Activated T-helper 1 cell treated with anti-CD3 and anti-CD28 coated beads, Interleukin-12 subunit alpha, Interleukin-12 subunit beta, Interleukin-2, Interleukin-4 antibody, amounts not matched to agents 30 ng/mL and 10 ng/mL and 1 ng/mL, durations not matched to agents 14 hours and 24 hours and 36 hours (primary cell): ENCODE measurements around the gene CFB. TPM values are rescaled to one million over a fixed set of nuclear protein-coding genes. Genes with fewer than 3 reads are reported as not detected.

ENCODE experiments used
- DNase-seq: peaks from one replicate; pipeline ENCODE4 v3.0.0; 2021; ENCODE audit warnings: low spot score
- H3K27ac Mint-ChIP-seq: one replicate; pipeline ENCODE4 v1.8.0; 2021; ENCODE audit warnings: mild to moderate bottlenecking, mixed read lengths
- H3K27me3 Mint-ChIP-seq: one replicate; pipeline ENCODE4 v1.8.0; 2022; ENCODE audit warnings: mild to moderate bottlenecking, moderate library complexity, mixed read lengths; ENCODE audit not compliant: insufficient read depth
- H3K36me3 Mint-ChIP-seq: one replicate; pipeline ENCODE4 v1.8.0; 2021; ENCODE audit warnings: low read depth, mixed read lengths
- H3K4me1 Mint-ChIP-seq: one replicate; pipeline ENCODE4 v1.8.0; 2021; ENCODE audit warnings: low read depth, mixed read lengths
- H3K4me3 Mint-ChIP-seq: one replicate; pipeline ENCODE4 v1.8.0; 2021; ENCODE audit warnings: mild to moderate bottlenecking, moderate library complexity, mixed read lengths
- H3K9me3 Mint-ChIP-seq: one replicate; pipeline ENCODE4 v1.8.0; 2021; ENCODE audit warnings: mixed read lengths
- intact Hi-C: fragments of 100-400 bp; cut with micrococcal nuclease; formaldehyde crosslinking; loops from one replicate; pipeline ENCODE4 v1.15.1; 2024
- total RNA-seq: library from RNA; stranded (reverse); gene quantifications from 2 replicates; pipeline ENCODE4 v1.2.3, GENCODE V29; 2022

Gene CFB
- total RNA-seq, 1 donor from 2014 or later = 0.21 TPM

DNA sequence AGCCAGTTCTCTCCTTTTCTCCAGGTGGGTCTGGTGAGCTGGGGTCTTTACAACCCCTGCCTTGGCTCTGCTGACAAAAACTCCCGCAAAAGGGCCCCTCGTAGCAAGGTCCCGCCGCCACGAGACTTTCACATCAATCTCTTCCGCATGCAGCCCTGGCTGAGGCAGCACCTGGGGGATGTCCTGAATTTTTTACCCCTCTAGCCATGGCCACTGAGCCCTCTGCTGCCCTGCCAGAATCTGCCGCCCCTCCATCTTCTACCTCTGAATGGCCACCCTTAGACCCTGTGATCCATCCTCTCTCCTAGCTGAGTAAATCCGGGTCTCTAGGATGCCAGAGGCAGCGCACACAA, 765 bp upstream of the CFB start:
- no peaks in the 10 kb centered on the region for H3K36me3 Mint-ChIP-seq
- intact Hi-C loops = no loop called here
- H3K4me3 Mint-ChIP-seq = no peak overlapping the region
- H3K27me3 Mint-ChIP-seq = no peaks in the 10 kb centered on the region
- H3K4me1 Mint-ChIP-seq = peaks cover 9% of the 10 kb centered on the region
- no peaks in the 10 kb centered on the region for H3K9me3 Mint-ChIP-seq
- no peak for DNase-seq
- H3K27ac Mint-ChIP-seq = peak overlapping the region; percentile 59

DNA sequence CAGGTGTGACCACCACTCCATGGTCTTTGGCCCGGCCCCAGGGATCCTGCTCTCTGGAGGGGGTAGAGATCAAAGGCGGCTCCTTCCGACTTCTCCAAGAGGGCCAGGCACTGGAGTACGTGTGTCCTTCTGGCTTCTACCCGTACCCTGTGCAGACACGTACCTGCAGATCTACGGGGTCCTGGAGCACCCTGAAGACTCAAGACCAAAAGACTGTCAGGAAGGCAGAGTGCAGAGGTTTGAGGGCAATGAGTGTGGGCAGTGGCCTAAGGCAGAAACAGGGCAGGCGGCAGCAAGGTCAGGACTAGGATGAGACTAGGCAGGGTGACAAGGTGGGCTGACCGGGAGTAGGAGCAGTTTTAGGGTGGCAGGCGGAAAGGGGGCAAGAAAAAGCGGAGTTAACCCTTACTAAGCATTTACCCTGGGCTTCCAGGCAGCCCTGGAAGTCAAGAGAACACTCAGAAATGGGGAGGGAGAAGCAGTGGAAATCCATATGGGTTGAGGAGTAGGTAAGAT, 533 bp downstream of the CFB start:
- Mint-ChIP-seq H3K4me3 (no peak overlapping the region), H3K36me3 (peaks cover 4% of the 10 kb centered on the region), H3K9me3 (no peaks in the 10 kb centered on the region), H3K4me1 (peaks cover 9% of the 10 kb centered on the region), H3K27me3 (no peaks in the 10 kb centered on the region), H3K27ac (no peak overlapping the region)
- intact Hi-C loops = no loop called here
- no peak for DNase-seq

DNA sequence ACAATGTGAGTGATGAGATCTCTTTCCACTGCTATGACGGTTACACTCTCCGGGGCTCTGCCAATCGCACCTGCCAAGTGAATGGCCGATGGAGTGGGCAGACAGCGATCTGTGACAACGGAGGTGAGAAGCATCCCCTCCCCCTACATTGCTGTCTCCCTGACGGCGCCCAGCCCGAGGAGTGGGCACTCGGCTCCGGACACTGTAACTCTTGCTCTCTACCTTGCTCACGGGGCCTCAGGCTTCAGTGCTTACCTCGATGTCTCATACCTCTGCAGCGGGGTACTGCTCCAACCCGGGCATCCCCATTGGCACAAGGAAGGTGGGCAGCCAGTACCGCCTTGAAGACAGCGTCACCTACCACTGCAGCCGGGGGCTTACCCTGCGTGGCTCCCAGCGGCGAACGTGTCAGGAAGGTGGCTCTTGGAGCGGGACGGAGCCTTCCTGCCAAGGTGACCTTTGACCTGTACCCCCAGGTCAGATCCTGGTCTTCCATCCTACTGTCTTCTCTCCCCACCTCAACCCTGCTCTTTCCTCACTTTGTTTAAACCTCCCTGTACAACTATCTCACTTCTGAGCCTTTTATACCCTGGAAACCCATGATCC, 1.3 kb downstream of the CFB start:
- H3K27ac Mint-ChIP-seq = no peak overlapping the region
- no peak for DNase-seq
- no peaks in the 10 kb centered on the region for H3K9me3 Mint-ChIP-seq
- no peak overlapping the region for H3K4me3 Mint-ChIP-seq
- peaks cover 4% of the 10 kb centered on the region for H3K36me3 Mint-ChIP-seq
- H3K4me1 Mint-ChIP-seq = peaks cover 9% of the 10 kb centered on the region
- H3K27me3 Mint-ChIP-seq = no peaks in the 10 kb centered on the region
- intact Hi-C loops = no loop called here

DNA sequence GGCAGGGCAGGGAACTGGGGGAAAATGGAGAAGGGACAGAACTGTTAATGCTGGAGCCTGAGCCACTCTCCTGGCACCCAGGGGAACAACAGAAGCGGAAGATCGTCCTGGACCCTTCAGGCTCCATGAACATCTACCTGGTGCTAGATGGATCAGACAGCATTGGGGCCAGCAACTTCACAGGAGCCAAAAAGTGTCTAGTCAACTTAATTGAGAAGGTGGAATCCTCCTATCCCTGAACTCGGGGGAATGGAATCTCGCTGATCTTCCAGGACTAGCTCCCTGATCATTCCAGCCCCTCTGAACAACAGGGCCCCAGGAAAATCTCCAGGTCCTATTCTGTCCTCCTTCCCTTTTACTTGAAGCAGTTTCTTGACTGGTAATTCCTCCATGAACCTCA, 2.0 kb downstream of the CFB start:
- Mint-ChIP-seq H3K4me1 (peaks cover 9% of the 10 kb centered on the region), H3K4me3 (no peak overlapping the region), H3K9me3 (no peaks in the 10 kb centered on the region), H3K36me3 (peaks cover 7% of the 10 kb centered on the region), H3K27ac (no peak overlapping the region), H3K27me3 (no peaks in the 10 kb centered on the region)
- no peak for DNase-seq
- intact Hi-C loops = no loop called here

DNA sequence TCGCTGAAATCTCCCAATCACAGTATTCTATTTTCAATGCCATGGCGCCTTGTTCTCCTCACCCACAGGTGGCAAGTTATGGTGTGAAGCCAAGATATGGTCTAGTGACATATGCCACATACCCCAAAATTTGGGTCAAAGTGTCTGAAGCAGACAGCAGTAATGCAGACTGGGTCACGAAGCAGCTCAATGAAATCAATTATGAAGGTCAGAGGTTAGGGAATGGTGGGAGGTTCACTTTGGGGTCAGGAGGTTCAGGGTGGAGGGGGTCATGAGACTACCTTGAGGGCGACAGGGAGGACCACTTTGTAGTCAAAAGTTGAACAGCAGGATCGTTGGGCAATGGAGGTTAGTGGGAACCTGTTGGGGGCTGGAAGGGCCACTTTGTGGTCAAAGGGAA, 2.4 kb downstream of the CFB start:
- Mint-ChIP-seq H3K9me3 (no peaks in the 10 kb centered on the region), H3K27me3 (no peaks in the 10 kb centered on the region), H3K4me1 (peaks cover 9% of the 10 kb centered on the region), H3K4me3 (no peak overlapping the region), H3K36me3 (peaks cover 10% of the 10 kb centered on the region), H3K27ac (no peak overlapping the region)
- DNase-seq = no peak
- intact Hi-C loops = no loop called here

DNA sequence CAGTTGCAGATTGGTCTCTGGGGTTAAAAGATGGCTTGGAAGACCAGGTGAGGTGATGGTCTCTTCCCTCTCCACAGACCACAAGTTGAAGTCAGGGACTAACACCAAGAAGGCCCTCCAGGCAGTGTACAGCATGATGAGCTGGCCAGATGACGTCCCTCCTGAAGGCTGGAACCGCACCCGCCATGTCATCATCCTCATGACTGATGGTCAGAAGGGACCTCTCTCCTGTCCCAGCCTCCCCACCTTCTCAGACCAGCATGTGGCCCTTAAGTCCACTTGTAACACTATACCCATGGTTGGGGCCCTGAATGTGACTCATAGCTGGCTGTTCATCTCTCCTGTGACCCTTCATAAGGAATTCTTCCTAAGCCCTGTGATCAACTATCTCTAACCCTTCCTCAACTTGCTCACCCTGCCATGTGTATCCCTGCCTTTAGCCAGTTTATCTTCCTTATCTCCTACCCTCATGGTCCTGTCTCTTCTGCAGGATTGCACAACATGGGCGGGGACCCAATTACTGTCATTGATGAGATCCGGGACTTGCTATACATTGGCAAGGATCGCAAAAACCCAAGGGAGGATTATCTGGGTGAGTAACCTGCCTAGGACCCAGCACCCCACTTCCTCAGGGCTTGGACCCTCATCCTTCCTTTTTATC, 3.0 kb downstream of the CFB start:
- Mint-ChIP-seq H3K27me3 (no peaks in the 10 kb centered on the region), H3K9me3 (no peaks in the 10 kb centered on the region), H3K36me3 (peaks cover 16% of the 10 kb centered on the region), H3K4me3 (no peak overlapping the region), H3K27ac (no peak overlapping the region), H3K4me1 (peaks cover 9% of the 10 kb centered on the region)
- intact Hi-C loops = no loop called here
- no peak for DNase-seq

DNA sequence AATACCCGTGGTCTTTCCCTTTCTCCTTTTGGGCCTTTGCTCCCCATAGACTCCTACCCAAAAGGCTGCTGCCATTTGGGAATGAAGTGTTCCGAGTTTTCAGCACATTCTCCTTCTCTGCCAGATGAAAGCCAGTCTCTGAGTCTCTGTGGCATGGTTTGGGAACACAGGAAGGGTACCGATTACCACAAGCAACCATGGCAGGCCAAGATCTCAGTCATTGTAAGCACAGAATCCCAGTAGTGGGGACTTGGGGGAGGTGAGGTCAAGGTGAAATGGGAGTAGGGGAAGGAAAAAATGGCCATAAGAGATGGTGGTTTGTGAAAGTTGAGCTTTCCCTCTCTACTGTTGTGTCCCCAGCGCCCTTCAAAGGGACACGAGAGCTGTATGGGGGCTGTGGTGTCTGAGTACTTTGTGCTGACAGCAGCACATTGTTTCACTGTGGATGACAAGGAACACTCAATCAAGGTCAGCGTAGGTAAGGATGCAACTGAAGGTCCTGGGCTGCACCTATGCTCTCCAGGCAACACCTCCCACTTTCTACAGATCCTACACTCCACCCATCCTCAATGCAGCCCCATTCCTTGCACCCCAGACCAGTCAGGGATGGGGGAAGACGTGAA, 4.1 kb downstream of the CFB start:
- Mint-ChIP-seq H3K27ac (peak overlapping the region; percentile 66), H3K27me3 (no peaks in the 10 kb centered on the region), H3K4me3 (no peak overlapping the region), H3K9me3 (no peaks in the 10 kb centered on the region), H3K4me1 (peaks cover 9% of the 10 kb centered on the region), H3K36me3 (peaks cover 28% of the 10 kb centered on the region)
- intact Hi-C loops = loop anchor here (10.0 kb wide), 1 partner anchor 405 kb away; the partner anchor contains the start of genes ATP6V1G2, DDX39B and NFKBIL1
- no peak for DNase-seq

DNA sequence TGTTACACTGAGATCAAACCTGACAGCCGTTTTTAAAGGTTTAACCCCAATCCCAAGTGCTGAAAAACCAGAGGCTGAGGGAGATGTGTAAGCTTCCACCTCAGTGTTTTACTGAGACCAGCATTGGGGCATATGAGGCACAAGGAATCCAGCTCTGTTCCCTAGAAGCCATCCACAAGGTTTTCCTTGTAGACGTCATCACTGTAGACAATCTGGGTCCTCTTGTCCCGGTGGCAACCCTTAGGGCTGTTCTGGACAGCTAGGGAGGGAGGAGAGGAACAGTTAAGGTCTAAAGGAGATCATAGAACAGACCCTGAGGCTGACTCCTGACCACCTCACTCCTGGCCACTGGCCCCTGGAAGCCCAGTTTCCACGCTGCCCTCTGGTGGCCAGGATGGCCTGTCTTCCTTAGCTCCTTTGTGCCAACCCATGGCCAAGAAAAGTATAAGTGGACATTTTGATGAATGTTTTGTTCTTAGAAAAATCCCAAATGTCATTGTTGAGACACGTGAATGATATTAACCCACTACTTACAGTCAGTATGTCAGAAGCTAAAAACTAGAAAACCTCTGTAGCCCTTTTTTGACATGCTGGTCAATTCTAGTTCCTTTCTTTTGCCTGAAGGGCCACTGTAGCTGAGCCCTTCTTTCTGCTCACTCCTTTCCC, 6.4 kb downstream of the CFB start:
- H3K27ac Mint-ChIP-seq = no peak overlapping the region
- H3K4me3 Mint-ChIP-seq = no peak overlapping the region
- DNase-seq = no peak
- peaks cover 3% of the 10 kb centered on the region for H3K4me1 Mint-ChIP-seq
- peaks cover 43% of the 10 kb centered on the region for H3K36me3 Mint-ChIP-seq
- intact Hi-C loops = loop anchor here (1.0 to 10.0 kb wide), 2 partner anchors 272 to 407 kb away; partner anchors contain the start of genes ATP6V1G2, DDX39B and NFKBIL1
- H3K9me3 Mint-ChIP-seq = no peaks in the 10 kb centered on the region
- H3K27me3 Mint-ChIP-seq = no peaks in the 10 kb centered on the region

DNA sequence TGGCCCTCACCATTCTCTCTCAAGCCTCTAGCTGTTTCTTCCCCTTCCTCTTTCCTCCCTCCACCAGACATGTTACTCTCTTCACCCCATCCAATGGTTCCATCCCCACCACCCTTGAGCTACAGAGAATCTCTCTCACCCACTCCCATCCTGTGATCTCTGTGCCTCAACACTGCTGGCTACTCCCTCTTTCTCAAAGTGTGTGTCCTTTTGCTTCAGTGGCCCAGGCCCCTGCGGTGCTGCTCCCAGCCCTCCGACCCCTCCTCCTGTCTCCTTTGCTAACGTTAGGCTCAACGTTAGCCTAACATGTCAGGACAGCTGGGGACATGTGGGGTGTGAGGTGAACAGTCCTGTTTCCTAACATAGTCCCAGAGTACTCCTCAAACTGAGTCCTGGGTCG, 7.0 kb downstream of the CFB start:
- no peak for DNase-seq
- intact Hi-C loops = loop anchor here (1.0 to 10.0 kb wide), 2 partner anchors 273 to 408 kb away; partner anchors contain the start of genes ATP6V1G2, DDX39B and NFKBIL1
- Mint-ChIP-seq H3K9me3 (no peaks in the 10 kb centered on the region), H3K4me1 (peaks cover 9% of the 10 kb centered on the region), H3K27me3 (no peaks in the 10 kb centered on the region), H3K36me3 (peaks cover 44% of the 10 kb centered on the region), H3K4me3 (no peak overlapping the region), H3K27ac (no peak overlapping the region)

DNA sequence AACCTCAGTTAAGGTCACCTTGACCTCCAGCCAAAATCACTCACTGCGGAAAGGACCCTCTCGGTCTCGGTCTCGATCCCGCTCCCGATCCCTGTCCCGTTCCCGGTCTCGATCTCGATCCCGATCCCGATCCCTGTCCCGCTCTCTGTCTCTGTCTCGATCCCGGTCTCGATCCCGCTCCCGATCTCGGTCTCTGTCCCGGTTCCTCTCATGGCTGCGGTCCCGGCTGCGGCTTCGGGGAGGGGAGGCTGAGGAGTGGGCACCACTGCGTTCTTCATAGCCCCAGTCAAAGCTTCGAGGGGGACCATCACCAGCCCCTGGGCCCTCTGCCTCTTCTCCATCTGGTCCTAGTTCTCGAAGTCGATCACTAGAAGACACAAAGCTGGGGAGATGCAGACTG, 8.6 kb downstream of the CFB start:
- H3K9me3 Mint-ChIP-seq = no peaks in the 10 kb centered on the region
- H3K4me3 Mint-ChIP-seq = no peak overlapping the region
- DNase-seq = no peak
- no peak overlapping the region for H3K27ac Mint-ChIP-seq
- peaks cover 22% of the 10 kb centered on the region for H3K4me1 Mint-ChIP-seq
- peaks cover 44% of the 10 kb centered on the region for H3K36me3 Mint-ChIP-seq
- no peaks in the 10 kb centered on the region for H3K27me3 Mint-ChIP-seq
- intact Hi-C loops = loop anchor here (10.0 kb wide), 1 partner anchor 410 kb away; the partner anchor contains the start of genes ATP6V1G2, DDX39B and NFKBIL1

DNA sequence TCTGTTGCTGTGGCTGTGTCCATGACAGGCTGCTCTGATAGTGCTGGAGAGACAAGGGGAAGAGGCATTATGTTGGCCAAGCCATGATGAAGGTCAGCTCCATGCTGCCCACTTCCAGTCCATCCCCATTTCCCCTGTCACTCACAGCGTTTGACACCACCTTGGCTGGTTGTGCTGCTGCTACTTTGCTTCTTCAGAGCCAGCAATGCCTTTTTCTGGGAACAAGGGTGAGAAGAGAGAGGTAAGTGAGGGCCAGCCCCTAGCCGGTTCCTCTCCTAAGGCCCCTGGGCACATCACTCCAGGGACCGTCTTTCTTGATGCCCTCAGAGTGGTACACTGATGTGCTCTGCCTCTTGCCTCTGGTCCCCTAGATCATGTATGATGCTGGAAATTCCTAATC, 10.9 kb downstream of the CFB start:
- H3K4me1 Mint-ChIP-seq = peaks cover 39% of the 10 kb centered on the region
- H3K4me3 Mint-ChIP-seq = peak overlapping the region; percentile 98
- no peaks in the 10 kb centered on the region for H3K9me3 Mint-ChIP-seq
- H3K27ac Mint-ChIP-seq = no peak overlapping the region
- H3K27me3 Mint-ChIP-seq = no peaks in the 10 kb centered on the region
- intact Hi-C loops = loop anchor here (5.0 to 10.0 kb wide), 4 partner anchors 221 to 1016 kb away; partner anchors contain the start of genes AGPAT1, ATP6V1G2, DDX39B and NFKBIL1
- H3K36me3 Mint-ChIP-seq = peaks cover 52% of the 10 kb centered on the region
- no peak for DNase-seq

DNA sequence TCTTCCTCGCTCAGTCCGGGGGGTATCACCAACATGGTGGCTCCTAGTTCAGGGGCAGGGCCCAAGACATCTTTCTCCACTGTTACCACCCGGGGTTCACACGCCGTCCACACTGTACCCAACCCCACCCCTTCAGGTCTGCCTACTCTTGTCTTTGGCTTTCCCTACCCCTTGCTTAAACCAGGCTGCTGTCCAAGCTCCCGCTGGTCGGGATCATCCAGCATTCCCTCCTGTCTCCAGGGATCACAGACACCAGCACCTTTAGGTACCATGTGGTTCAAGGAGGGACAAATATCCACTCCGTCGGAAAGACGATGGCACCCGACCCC, 12.5 kb downstream of the CFB start:
- H3K36me3 Mint-ChIP-seq = peaks cover 59% of the 10 kb centered on the region
- intact Hi-C loops = loop anchor here (5.0 to 10.0 kb wide), 4 partner anchors 219 to 1014 kb away; partner anchors contain the start of genes AGPAT1, ATP6V1G2, DDX39B and NFKBIL1
- H3K4me1 Mint-ChIP-seq = peaks cover 46% of the 10 kb centered on the region
- no peaks in the 10 kb centered on the region for H3K9me3 Mint-ChIP-seq
- peak overlapping the region; percentile 98 for H3K27ac Mint-ChIP-seq
- no peak for DNase-seq
- H3K27me3 Mint-ChIP-seq = no peaks in the 10 kb centered on the region
- H3K4me3 Mint-ChIP-seq = peak overlapping the region; percentile 98
